SH-SY5Y (cell line): ENCODE measurements around the gene SCYL1.

Experiments
- GATA2 ChIP-seq: IDR thresholded peaks from 2 replicates; pipeline ENCODE4 v1.6.1; 2011; ENCODE audit warnings: mild to moderate bottlenecking, low read depth, low read length
- GATA3 ChIP-seq: IDR thresholded peaks from 2 replicates; pipeline ENCODE4 v1.6.1; 2011; ENCODE audit warnings: low read depth, mild to moderate bottlenecking, low read length, moderate library complexity

Gene SCYL1

GRCh38 chr11:65574811-65575567, 50.1 kb downstream of the SCYL1 start:
- no peak for TF ChIP-seq GATA2
- TF ChIP-seq GATA3 = no peak

- TF ChIP-seq GATA3 (no peak), GATA2 (no peak)
These were observed 50.8 kb downstream of the SCYL1 start, which contains the start of gene EHBP1L1 for GRCh38 chr11:65575568-65576231. EHBP1L1 (plus strand) TSS chr11:65576053; CDS start chr11:65576303, 250 bp downstream.

GRCh38 chr11:65576232-65576866, 51.5 kb downstream of the SCYL1 start:
- no peak for TF ChIP-seq GATA2
- TF ChIP-seq GATA3 = no peak

- TF ChIP-seq GATA2 = no peak
- no peak for TF ChIP-seq GATA3
These were observed 52.2 kb downstream of the SCYL1 start for GRCh38 chr11:65576867-65577755.

GRCh38 chr11:65577756-65578109, 52.9 kb downstream of the SCYL1 start:
- no peak for TF ChIP-seq GATA3
- no peak for TF ChIP-seq GATA2

- TF ChIP-seq GATA2 (no peak), GATA3 (no peak)
These were observed 53.3 kb downstream of the SCYL1 start for GRCh38 chr11:65578134-65578533.

- TF ChIP-seq GATA3 (no peak), GATA2 (no peak)
These were observed 53.8 kb downstream of the SCYL1 start for GRCh38 chr11:65578667-65579066.

GRCh38 chr11:65579291-65579690, 54.4 kb downstream of the SCYL1 start:
- TF ChIP-seq GATA2 = no peak
- TF ChIP-seq GATA3 = no peak

- TF ChIP-seq GATA2 (no peak), GATA3 (no peak)
These were observed 55.3 kb downstream of the SCYL1 start for GRCh38 chr11:65580031-65580692.

GRCh38 chr11:65580756-65581155, 55.9 kb downstream of the SCYL1 start:
- TF ChIP-seq GATA2 (no peak), GATA3 (no peak)

GRCh38 chr11:65581928-65582327, 57.0 kb downstream of the SCYL1 start:
- no peak for TF ChIP-seq GATA3
- no peak for TF ChIP-seq GATA2

- TF ChIP-seq GATA3 = no peak
- no peak for TF ChIP-seq GATA2
These were observed 58.7 kb downstream of the SCYL1 start for GRCh38 chr11:65583589-65583988.

- TF ChIP-seq GATA2 = no peak
- no peak for TF ChIP-seq GATA3
These were observed 59.2 kb downstream of the SCYL1 start for GRCh38 chr11:65584106-65584505.

GRCh38 chr11:65584723-65585171, 59.9 kb downstream of the SCYL1 start:
- TF ChIP-seq GATA2 (no peak), GATA3 (no peak)
